Activated CD8-positive, alpha-beta T cell treated with anti-CD3 and anti-CD28 coated beads, Interleukin-2, amount 10 ng/mL, durations not matched to agents 7 days and 5 days (primary cell): Measurements from ENCODE around the gene GALNT11. TPM values are rescaled to one million over a fixed set of nuclear protein-coding genes. Genes with fewer than 3 reads are reported as not detected.
"Not testable (repeated sequence)": the region's sequence is repeated elsewhere in the genome, so short reads cannot be mapped to it uniquely, and the experiment has no call there.

ENCODE experiments used
- ATAC-seq: fragments of 150-1000 bp; cut with Tn5 transposase; one replicate; pipeline ENCODE4 v1.10.0; 2021; ENCODE audit warnings: moderate library complexity
- CTCF ChIA-PET: fragments of 350-600 bp; sonication (Branson Sonifier 250); formaldehyde crosslinking; loops from one replicate; lab custom pipeline; 2021; ENCODE audit warnings: antibody characterized with exemption; lab: Charles Lee
- POLR2A ChIA-PET: fragments of 350-600 bp; sonication (Branson Sonifier 250); formaldehyde crosslinking; loops from one replicate; lab custom pipeline; 2021; ENCODE audit warnings: antibody characterized with exemption; lab: Charles Lee
- DNase-seq: peaks from one replicate; pipeline ENCODE4 v3.0.0-alpha.2; 2020
- H3K27ac Mint-ChIP-seq: one replicate; pipeline ENCODE4 v1.8.0; 2021; ENCODE audit warnings: mild to moderate bottlenecking, mixed read lengths
- H3K27me3 Mint-ChIP-seq: one replicate; pipeline ENCODE4 v1.8.0; 2021; ENCODE audit warnings: low read depth, mixed read lengths
- H3K36me3 Mint-ChIP-seq: one replicate; pipeline ENCODE4 v1.8.0; 2021; ENCODE audit warnings: low read depth, mixed read lengths
- H3K4me1 Mint-ChIP-seq: one replicate; pipeline ENCODE4 v1.8.0; 2021; ENCODE audit warnings: low read depth, mixed read lengths
- H3K4me3 Mint-ChIP-seq: one replicate; pipeline ENCODE4 v1.8.0; 2021; ENCODE audit warnings: mild to moderate bottlenecking, mixed read lengths
- H3K9me3 Mint-ChIP-seq: one replicate; pipeline ENCODE4 v1.8.0; 2022; ENCODE audit warnings: mixed read lengths; ENCODE audit not compliant: insufficient read depth
- total RNA-seq, 2 experiments: library from RNA; stranded (reverse); gene quantifications; one replicate each; pipeline ENCODE4 v1.2.3, GENCODE V29; 2021

Gene GALNT11
- total RNA-seq, 2 experiments from 2014 or later = 18.4 to 20.3 TPM

GRCh38 chr7:152030639-152031038, 5.2 kb downstream of the GALNT11 start:
- H3K27me3 Mint-ChIP-seq, POLR2A ChIA-PET, H3K9me3 Mint-ChIP-seq, DNase-seq, H3K4me3 Mint-ChIP-seq, H3K27ac Mint-ChIP-seq, CTCF ChIA-PET, ATAC-seq: not testable (repeated sequence)
- peaks cover 62% of the 10 kb centered on the region for H3K36me3 Mint-ChIP-seq
- H3K4me1 Mint-ChIP-seq = peaks cover 42% of the 10 kb centered on the region

GRCh38 chr7:152035817-152036216, 10.3 kb downstream of the GALNT11 start:
- DNase-seq (no peak), ATAC-seq (no peak)
- Mint-ChIP-seq H3K4me1 (peaks cover under 1% of the 10 kb centered on the region), H3K36me3 (peaks cover 69% of the 10 kb centered on the region), H3K4me3 (no peak overlapping the region), H3K27me3 (no peaks in the 10 kb centered on the region), H3K9me3 (peaks cover 27% of the 10 kb centered on the region), H3K27ac (no peak overlapping the region)
- ChIA-PET CTCF (no interaction called here), POLR2A (no interaction called here)

- H3K36me3 Mint-ChIP-seq = peaks cover 65% of the 10 kb centered on the region
- H3K4me3 Mint-ChIP-seq, H3K27me3 Mint-ChIP-seq, H3K27ac Mint-ChIP-seq, DNase-seq, H3K4me1 Mint-ChIP-seq, POLR2A ChIA-PET, ATAC-seq, CTCF ChIA-PET: not testable (repeated sequence)
- H3K9me3 Mint-ChIP-seq = peaks cover 38% of the 10 kb centered on the region
These were observed 12.9 kb downstream of the GALNT11 start for GRCh38 chr7:152038410-152038809.

- ATAC-seq, POLR2A ChIA-PET, DNase-seq, H3K4me3 Mint-ChIP-seq, H3K27me3 Mint-ChIP-seq, CTCF ChIA-PET, H3K27ac Mint-ChIP-seq: not testable (repeated sequence)
- H3K36me3 Mint-ChIP-seq = peaks cover 51% of the 10 kb centered on the region
- H3K4me1 Mint-ChIP-seq = peaks cover 13% of the 10 kb centered on the region
- peaks cover 56% of the 10 kb centered on the region for H3K9me3 Mint-ChIP-seq
These were observed 17.6 kb downstream of the GALNT11 start for GRCh38 chr7:152043086-152043485.

GRCh38 chr7:152044909-152045308, 19.4 kb downstream of the GALNT11 start:
- CTCF ChIA-PET, ATAC-seq, POLR2A ChIA-PET, DNase-seq, H3K27ac Mint-ChIP-seq, H3K27me3 Mint-ChIP-seq, H3K4me3 Mint-ChIP-seq: not testable (repeated sequence)
- peaks cover 43% of the 10 kb centered on the region for H3K9me3 Mint-ChIP-seq
- peaks cover 13% of the 10 kb centered on the region for H3K4me1 Mint-ChIP-seq
- peaks cover 40% of the 10 kb centered on the region for H3K36me3 Mint-ChIP-seq

GRCh38 chr7:152046531-152046930, 21.1 kb downstream of the GALNT11 start:
- H3K27ac Mint-ChIP-seq = no peak overlapping the region
- H3K36me3 Mint-ChIP-seq = peaks cover 31% of the 10 kb centered on the region
- no peak overlapping the region for H3K4me3 Mint-ChIP-seq
- POLR2A ChIA-PET = no interaction called here
- no peaks in the 10 kb centered on the region for H3K27me3 Mint-ChIP-seq
- peaks cover 33% of the 10 kb centered on the region for H3K9me3 Mint-ChIP-seq
- ATAC-seq (no peak), DNase-seq (no peak)
- peaks cover 13% of the 10 kb centered on the region for H3K4me1 Mint-ChIP-seq
- CTCF ChIA-PET = interaction anchor here (1.7 kb wide), 1 partner anchor 21 kb away, joined by 3 read pairs; no protein-coding TSS in a partner anchor

- Mint-ChIP-seq H3K27me3 (no peaks in the 10 kb centered on the region), H3K9me3 (peaks cover 25% of the 10 kb centered on the region), H3K36me3 (peaks cover 25% of the 10 kb centered on the region), H3K4me1 (peaks cover 13% of the 10 kb centered on the region), H3K4me3 (no peak overlapping the region), H3K27ac (no peak overlapping the region)
- POLR2A ChIA-PET = no interaction called here
- no peak for DNase-seq
- no peak for ATAC-seq
- CTCF ChIA-PET = interaction anchor here (1.1 kb wide), 1 partner anchor 385 kb away, joined by 3 read pairs; no protein-coding TSS in a partner anchor
These were observed 22.6 kb downstream of the GALNT11 start for GRCh38 chr7:152048051-152048450.

- POLR2A ChIA-PET = no interaction called here
- Mint-ChIP-seq H3K4me1 (peaks cover 13% of the 10 kb centered on the region), H3K36me3 (peaks cover 9% of the 10 kb centered on the region), H3K27me3 (no peaks in the 10 kb centered on the region), H3K27ac (no peak overlapping the region), H3K9me3 (peaks cover 9% of the 10 kb centered on the region), H3K4me3 (no peak overlapping the region)
- ATAC-seq (no peak), DNase-seq (no peak)
- CTCF ChIA-PET = no interaction called here
These were observed 25.1 kb downstream of the GALNT11 start for GRCh38 chr7:152050547-152050971.

- POLR2A ChIA-PET = no interaction called here
- H3K36me3 Mint-ChIP-seq = peaks cover 2% of the 10 kb centered on the region
These were observed 26.5 kb downstream of the GALNT11 start for GRCh38 chr7:152051968-152052367.

GRCh38 chr7:152052771-152053170, 27.3 kb downstream of the GALNT11 start:
- CTCF ChIA-PET = no interaction called here
- H3K4me3 Mint-ChIP-seq = no peak overlapping the region
- POLR2A ChIA-PET = no interaction called here
- ATAC-seq (no peak), DNase-seq (no peak)
- peaks cover under 1% of the 10 kb centered on the region for H3K9me3 Mint-ChIP-seq
- peaks cover 3% of the 10 kb centered on the region for H3K36me3 Mint-ChIP-seq
- H3K27ac Mint-ChIP-seq = no peak overlapping the region
- no peaks in the 10 kb centered on the region for H3K27me3 Mint-ChIP-seq
- H3K4me1 Mint-ChIP-seq = no peaks in the 10 kb centered on the region

More at GRCh38 chr7:152051968-152052367, 26.5 kb downstream of the GALNT11 start:
- no peak overlapping the region for H3K4me3 Mint-ChIP-seq
- CTCF ChIA-PET = no interaction called here
- DNase-seq = no peak
- H3K4me1 Mint-ChIP-seq = no peaks in the 10 kb centered on the region
- no peak overlapping the region for H3K27ac Mint-ChIP-seq
- H3K9me3 Mint-ChIP-seq = peaks cover 3% of the 10 kb centered on the region
- H3K27me3 Mint-ChIP-seq = no peaks in the 10 kb centered on the region
- no peak for ATAC-seq

- Mint-ChIP-seq H3K27ac (no peak overlapping the region), H3K4me3 (no peak overlapping the region), H3K27me3 (no peaks in the 10 kb centered on the region), H3K36me3 (peaks cover 10% of the 10 kb centered on the region), H3K4me1 (no peaks in the 10 kb centered on the region), H3K9me3 (no peaks in the 10 kb centered on the region)
- ChIA-PET CTCF (no interaction called here), POLR2A (no interaction called here)
- DNase-seq = no peak
- ATAC-seq = no peak
These were observed 29.1 kb downstream of the GALNT11 start for GRCh38 chr7:152054367-152055230.

GRCh38 chr7:152056621-152057274, 31.3 kb downstream of the GALNT11 start:
- CTCF ChIA-PET = no interaction called here
- Mint-ChIP-seq H3K36me3 (peaks cover 19% of the 10 kb centered on the region), H3K9me3 (no peaks in the 10 kb centered on the region), H3K4me1 (no peaks in the 10 kb centered on the region), H3K27ac (no peak overlapping the region), H3K4me3 (no peak overlapping the region), H3K27me3 (no peaks in the 10 kb centered on the region)
- no peak for ATAC-seq
- no peak for DNase-seq
- POLR2A ChIA-PET = no interaction called here
